K562 (cell line): Measurements from ENCODE around the gene SEZ6L. TPM values are rescaled to one million over a fixed set of nuclear protein-coding genes. Genes with fewer than 3 reads are reported as not detected.

Experiments used
- ATAC-seq: fragments of 200-7000 bp; cut with Tn5 transposase; 3 replicates; pipeline ENCODE4 v1.9.1; 2020; ENCODE audit warnings: moderate library complexity
- BruUV-seq: library from RNA; stranded (reverse); fragments of 400-500 nt; replicated peaks from 2 replicates; lab custom pipeline; 2021; lab: Mats Ljungman, UMichigan
- CTCF ChIA-PET: fragments of 300-600 bp; formaldehyde crosslinking; extraction: SDS; loops from one replicate; lab custom pipeline; 2021; ENCODE audit warnings: low intra/inter-chr PET ratio; lab: Yijun Ruan, JAX
- POLR2A ChIA-PET: fragments of 300-600, 350-650 bp; sonication (Branson Sonifier 250); formaldehyde crosslinking; extraction: SDS; loops from one replicate; lab custom pipeline; 2021; ENCODE audit warnings: antibody characterized with exemption, inconsistent platforms; lab: Yijun Ruan, JAX
- DNase-seq, 4 experiments: peaks; one replicate each; pipeline versions ENCODE4 v3.0.0 to v3.0.0-alpha.2; 2011 to 2018; ENCODE audit warnings: low spot score in 3 of 4, mixed read lengths in 3 of 4; ENCODE audit errors: extremely low read depth in 1 of 4
- FAIRE-seq: peaks from 2 replicates; lab custom pipeline; 2011; peaks lifted over from hg19 to GRCh38; lab: Jason Lieb, UNC
- H2AFZ ChIP-seq: 2 replicates; pipeline ENCODE4 v1.6.0; 2011; ENCODE audit warnings: low read depth, low read length, control low read depth, inconsistent platforms
- H3K27ac ChIP-seq: fragments of 200-600 bp; 3 replicates; pipeline ENCODE4 v1.8.0; 2011; ENCODE audit warnings: low read depth, mild to moderate bottlenecking, control low read depth, inconsistent platforms, low read length, moderate library complexity, mixed read lengths; ENCODE audit errors: extremely low read depth
- H3K27me3 ChIP-seq, 2 experiments: fragments of 300-600 bp in 1 of 2; 2 replicates in 1 of 2; 3 replicates in 1 of 2; pipeline versions ENCODE4 v1.6.0 to v1.8.0; 2011; ENCODE audit warnings: inconsistent platforms in 2 of 2, low read length in 2 of 2, mild to moderate bottlenecking in 1 of 2, mixed read lengths in 1 of 2, moderate library complexity in 1 of 2; ENCODE audit not compliant: control insufficient read depth in 2 of 2, insufficient read depth in 2 of 2
- H3K36me3 ChIP-seq: fragments of 300-600 bp; 3 replicates; pipeline ENCODE4 v1.8.0; 2011; ENCODE audit warnings: mild to moderate bottlenecking, low read length, inconsistent platforms; ENCODE audit not compliant: control insufficient read depth, insufficient read depth
- H3K4me1 ChIP-seq, 2 experiments: fragments of 200-600 bp in 1 of 2; replicated peaks in 1 of 2; 2 replicates in 1 of 2; 3 replicates in 1 of 2; pipeline versions ENCODE4 v1.5.1 to v1.8.0; 2011; ENCODE audit warnings: inconsistent platforms in 2 of 2, low read length in 2 of 2, mild to moderate bottlenecking in 1 of 2, mixed read lengths in 1 of 2, moderate library complexity in 1 of 2; ENCODE audit not compliant: control insufficient read depth in 2 of 2, insufficient read depth in 2 of 2
- H3K4me2 ChIP-seq: 2 replicates; pipeline ENCODE4 v1.6.1; 2011; ENCODE audit warnings: low read length, control low read depth, inconsistent platforms, mixed read lengths; ENCODE audit not compliant: insufficient read depth
- H3K4me3 ChIP-seq: fragments of 200-600 bp; sonication (generic), shearing (Covaris generic); 2 replicates; pipeline ENCODE4 v1.5.1; 2016; ENCODE audit warnings: control low read depth, inconsistent platforms
- H3K79me2 ChIP-seq: fragments of 200-600 bp; 3 replicates; pipeline ENCODE4 v1.8.0; 2011; ENCODE audit warnings: low read length, inconsistent platforms; ENCODE audit not compliant: control insufficient read depth, insufficient read depth
- H3K9ac ChIP-seq, 2 experiments: 2 replicates each; pipeline versions ENCODE4 v1.6.0 to v1.6.1; 2011; ENCODE audit warnings: low read depth in 2 of 2, low read length in 2 of 2, control low read depth in 1 of 2, inconsistent platforms in 1 of 2, mild to moderate bottlenecking in 1 of 2, mixed read lengths in 1 of 2; ENCODE audit not compliant: insufficient read depth in 1 of 2
- H3K9me1 ChIP-seq: one replicate; pipeline ENCODE4 v1.6.0; 2011; ENCODE audit warnings: inconsistent platforms, mild to moderate bottlenecking, low read length, moderate library complexity; ENCODE audit not compliant: control insufficient read depth, insufficient read depth
- H3K9me3 ChIP-seq: replicated peaks from 2 replicates; pipeline ENCODE4 v1.5.1; 2011; ENCODE audit warnings: low read depth, low read length, inconsistent platforms; ENCODE audit not compliant: control insufficient read depth, insufficient read depth
- H4K20me1 ChIP-seq: replicated peaks from 2 replicates; pipeline ENCODE4 v1.6.1; 2011; ENCODE audit warnings: low read length, inconsistent platforms, mixed read lengths; ENCODE audit not compliant: control insufficient read depth, insufficient read depth
- ESRRA ChIP-seq: fragments of 450-650 bp; IDR thresholded peaks from 2 replicates; pipeline ENCODE4 v1.6.1; 2014; ENCODE audit warnings: low read depth, mild to moderate bottlenecking, moderate library complexity, borderline replicate concordance
- LARP7 ChIP-seq: fragments of 450-650 bp; IDR thresholded peaks from 2 replicates; pipeline ENCODE4 v1.6.1; 2016
- MYC ChIP-seq, 2 experiments: fragments of 250-450 bp in 1 of 2; sonication (Bioruptor Pico) in 1 of 2; IDR thresholded peaks; 2 replicates each; pipeline versions ENCODE4 v1.5.1 to v1.6.1; 2012 to 2021; ENCODE audit warnings: low read depth in 2 of 2, borderline replicate concordance in 1 of 2, improper control_type of control experiment in 1 of 2, low read length in 1 of 2, mild to moderate bottlenecking in 1 of 2, moderate library complexity in 1 of 2
- NKRF ChIP-seq: fragments of 450-650 bp; IDR thresholded peaks from 2 replicates; pipeline ENCODE4 v1.6.1; 2016; ENCODE audit warnings: borderline replicate concordance
- PPARD ChIP-seq: fragments of 250-450 bp; sonication (Bioruptor Pico); IDR thresholded peaks from 2 replicates; pipeline ENCODE4 v1.8.0; 2022; ENCODE audit warnings: inconsistent platforms, mild to moderate bottlenecking, moderate library complexity
- SREBF1 ChIP-seq: fragments of 150-350 bp; IDR thresholded peaks from 2 replicates; pipeline ENCODE4 v1.6.1; 2014; ENCODE audit warnings: antibody characterized with exemption, low read depth, low read length, borderline replicate concordance
- THAP12 ChIP-seq: fragments of 250-450 bp; sonication (Bioruptor Pico); IDR thresholded peaks from 2 replicates; pipeline ENCODE4 v1.9.0; 2021; ENCODE audit warnings: mild to moderate bottlenecking, inconsistent platforms
- ZNF146 ChIP-seq: IDR thresholded peaks from one replicate; pipeline ENCODE4 v1.6.1; 2018; ENCODE audit warnings: missing compliant biosample characterization; ENCODE audit not compliant: unreplicated experiment
- ZNF76 ChIP-seq: fragments of 250-450 bp; sonication (Bioruptor Pico); IDR thresholded peaks from 2 replicates; pipeline ENCODE4 v1.4.0; 2020; ENCODE audit warnings: mild to moderate bottlenecking, moderate library complexity, borderline replicate concordance
- WGBS: fragments of 100-300 bp; shearing (Covaris generic); methylation state at CpG from one replicate; pipeline ENCODE4 v1.1.6; 2016; ENCODE audit warnings: low coverage, mixed read lengths; ENCODE audit not compliant: insufficient coverage; ENCODE audit errors: missing lambda C conversion rate; 5-methylcytosine and 5-hydroxymethylcytosine counted together
- in situ Hi-C: fragments of 300-500 bp; cut with MboI; formaldehyde crosslinking; loops from 4 replicates; pipeline ENCODE4 v1.15.0; 2018; ENCODE audit warnings: inconsistent platforms, mixed read lengths
- intact Hi-C: fragments of 100-400 bp; cut with micrococcal nuclease; formaldehyde crosslinking; loops from 2 replicates; pipeline ENCODE4 v1.14.2; 2022
- polyA plus RNA-seq, 8 experiments: library from polyadenylated mRNA; depleted of rRNA in 4 of 8; stranded (reverse) in 5 of 8; unstranded in 3 of 8; fragments of >200 nt; fragmentation: Nextera tagmentation in 2 of 8; fragmentation: Illumina TruSeq in 1 of 8; extraction: Ambion mirVana in 2 of 8; extraction: Trizol in 1 of 8; gene quantifications; 2 replicates each; pipeline versions ENCODE4 v1.2.1 to v1.2.3, GENCODE V29; 2011 to 2014; ENCODE audit warnings: inconsistent platforms in 1 of 8, missing spikeins in 1 of 8
- total RNA-seq, 7 experiments: library from RNA; depleted of rRNA in 6 of 7; stranded (reverse); fragments of >200 nt in 6 of 7; fragmentation: Illumina TruSeq in 2 of 7; extraction: Trizol in 2 of 7; gene quantifications; 2 replicates each; pipeline versions ENCODE4 v1.2.1 to v1.2.3, GENCODE V29; 2011 to 2021; ENCODE audit warnings: low replicate concordance in 1 of 7

SEZ6L gene
- total and polyA plus RNA-seq, 9 of the 15 experiments (the other 6 are each of a cell fraction or from before 2014, with no cell fraction given): not detected

- in situ Hi-C loops: no loop called here
- Histone ChIP-seq H3K4me3 (no peak overlapping the region), H3K27me3 (peaks cover 0 to 6% of the 10 kb centered on the region in 2 experiments; a peak in 2 of 5 replicates), H4K20me1 (no peaks in the 10 kb centered on the region), H3K9me3 (no peaks in the 10 kb centered on the region), H3K4me2 (no peak overlapping the region), H3K9me1 (no peaks in the 10 kb centered on the region), H2AFZ (no peak overlapping the region), H3K4me1 (no peaks in the 10 kb centered on the region; a peak in 3 of 5 replicates), H3K79me2 (no peaks in the 10 kb centered on the region), H3K36me3 (no peaks in the 10 kb centered on the region), H3K9ac (no peak overlapping the region), H3K27ac (no peak overlapping the region)
- no TSS peak for BruUV-seq
- DNase-seq (no peak), ATAC-seq (no peak), FAIRE-seq (no peak)
- ChIA-PET POLR2A (no interaction called here), CTCF (no interaction called here)
- WGBS: 0% methylated on average over 4 of the region's 4 CpGs
- TF ChIP-seq ZNF146 (CRISPR knock-in tag) (no peak), ESRRA (no peak), NKRF (no peak)
- intact Hi-C loops: no loop called here
Measured at GRCh38 chr22:26324150-26324549, 154.9 kb downstream of the SEZ6L start.

GRCh38 chr22:26325641-26326040 is 156.4 kb downstream of the SEZ6L start:
- in situ Hi-C loops (loop anchor here (25.0 kb wide), 1 partner anchor 1113 kb away; the partner anchor contains the start of gene CRYBB2), intact Hi-C loops (no loop called here)
- H3K9ac ChIP-seq: no peak overlapping the region
- no peak for ATAC-seq
- H3K9me1 ChIP-seq: no peaks in the 10 kb centered on the region
- CTCF ChIA-PET: no interaction called here
- H3K4me1 ChIP-seq: no peaks in the 10 kb centered on the region; a peak in 3 of 5 replicates
- 0% methylated on average over 4 of the region's 4 CpGs for WGBS
- POLR2A ChIA-PET: interaction anchor here (1.2 kb wide), 1 partner anchor 8 kb away, joined by 4 read pairs; no protein-coding TSS in a partner anchor
- no peak overlapping the region for H2AFZ ChIP-seq
- BruUV-seq: no TSS peak
- H3K36me3 ChIP-seq: no peaks in the 10 kb centered on the region
- H4K20me1 ChIP-seq: no peaks in the 10 kb centered on the region
- FAIRE-seq: no peak
- no peak for DNase-seq
- no peak overlapping the region for H3K27ac ChIP-seq
- no peak overlapping the region for H3K4me2 ChIP-seq
- no peaks in the 10 kb centered on the region for H3K9me3 ChIP-seq
- H3K4me3 ChIP-seq: no peak overlapping the region
- H3K79me2 ChIP-seq: no peaks in the 10 kb centered on the region
- peaks cover 0 to 6% of the 10 kb centered on the region in 2 experiments; a peak in 2 of 5 replicates for H3K27me3 ChIP-seq
- TF ChIP-seq ZNF146 (CRISPR knock-in tag) (no peak), PPARD (no peak), ZNF76 (CRISPR knock-in tag) (no peak), SREBF1 (no peak), THAP12 (no peak), LARP7 (no peak), MYC (IDR thresholded peaks at IDR 0.05; ENCODE audit: low read depth, low read length) (no peak), MYC (CRISPR knock-in tag; IDR thresholded peaks at IDR 0.05; ENCODE audit: borderline replicate concordance, low read depth) (no peak)
